ENCODE measurements around the gene SLC6A11.

Gene SLC6A11

GRCh38 chr3:10790713-10791112 is 25.3 kb upstream of the SLC6A11 start:
- no peak for DNase-seq (ENCODE audit: low spot score)

GRCh38 chr3:10792208-10792607 is 23.8 kb upstream of the SLC6A11 start:
- DNase-seq (ENCODE audit: low spot score) = no peak

- DNase-seq (ENCODE audit: low spot score) = no peak
Measured at GRCh38 chr3:10798600-10799367, 17.2 kb upstream of the SLC6A11 start.

GRCh38 chr3:10804183-10804648 is 11.8 kb upstream of the SLC6A11 start:
- no peak for DNase-seq (ENCODE audit: low spot score)

- DNase-seq (ENCODE audit: low spot score) = no peak
Measured at GRCh38 chr3:10806006-10806405, 10.0 kb upstream of the SLC6A11 start.

- no peak for DNase-seq (ENCODE audit: low spot score)
Measured at GRCh38 chr3:10808130-10808735, 7.8 kb upstream of the SLC6A11 start.

GRCh38 chr3:10808974-10809373 is 7.1 kb upstream of the SLC6A11 start:
- DNase-seq (ENCODE audit: low spot score) = no peak

GRCh38 chr3:10810376-10810775 is 5.7 kb upstream of the SLC6A11 start:
- no peak for DNase-seq (ENCODE audit: low spot score)

- DNase-seq (ENCODE audit: low spot score) = no peak
Measured at GRCh38 chr3:10813425-10813824, 2.6 kb upstream of the SLC6A11 start.

GRCh38 chr3:10814623-10815022 is 1.4 kb upstream of the SLC6A11 start:
- no peak for DNase-seq (ENCODE audit: low spot score)

- DNase-seq (ENCODE audit: low spot score) = no peak
Measured at GRCh38 chr3:10815487-10815886, 541 bp upstream of the SLC6A11 start.

GRCh38 chr3:10816863-10817253 is 830 bp downstream of the SLC6A11 start:
- DNase-seq (ENCODE audit: low spot score) = no peak

- peak; percentile 14 for DNase-seq (ENCODE audit: low spot score)
Measured at GRCh38 chr3:10817506-10817905, 1.5 kb downstream of the SLC6A11 start.

GRCh38 chr3:10822055-10822454 is 6.0 kb downstream of the SLC6A11 start:
- DNase-seq (ENCODE audit: low spot score) = no peak

- DNase-seq (ENCODE audit: low spot score) = no peak
Measured at GRCh38 chr3:10822708-10823515, 6.9 kb downstream of the SLC6A11 start.

GRCh38 chr3:10823516-10823818 is 7.4 kb downstream of the SLC6A11 start:
- no peak for DNase-seq (ENCODE audit: low spot score)

- DNase-seq (ENCODE audit: low spot score) = no peak
Measured at GRCh38 chr3:10824468-10824867, 8.4 kb downstream of the SLC6A11 start.

- no peak for DNase-seq (ENCODE audit: low spot score)
Measured at GRCh38 chr3:10833855-10834414, 17.9 kb downstream of the SLC6A11 start.

GRCh38 chr3:10834951-10835350 is 18.9 kb downstream of the SLC6A11 start:
- no peak for DNase-seq (ENCODE audit: low spot score)

GRCh38 chr3:10835406-10835805 is 19.4 kb downstream of the SLC6A11 start:
- no peak for DNase-seq (ENCODE audit: low spot score)

- DNase-seq (ENCODE audit: low spot score) = no peak
Measured at GRCh38 chr3:10836676-10837075, 20.6 kb downstream of the SLC6A11 start.

- no peak for DNase-seq (ENCODE audit: low spot score)
Measured at GRCh38 chr3:10837849-10838248, 21.8 kb downstream of the SLC6A11 start.

GRCh38 chr3:10839167-10839566 is 23.1 kb downstream of the SLC6A11 start:
- no peak for DNase-seq (ENCODE audit: low spot score)
